GM10266 (cell line): ENCODE measurements around the gene ACSM2A.
"Not testable (repeated sequence)": the region's sequence is repeated elsewhere in the genome, so short reads cannot be mapped to it uniquely, and the experiment has no call there.

Source experiments
- DNase-seq: peaks from one replicate; pipeline ENCODE4 v3.0.0; 2012; ENCODE audit errors: extremely low spot score
- CTCF ChIP-seq: IDR thresholded peaks from 2 replicates; pipeline ENCODE4 v1.5.1; 2012; ENCODE audit warnings: mild to moderate bottlenecking, low read depth; ENCODE audit not compliant: control insufficient read depth, insufficient read depth; ENCODE audit errors: missing control alignments

Gene ACSM2A

GRCh38 chr16:20424129-20424866 is 27.0 kb upstream of the ACSM2A start:
- no peak for DNase-seq
- TF ChIP-seq CTCF, result no peak

- DNase-seq, result not testable (repeated sequence)
Measured at GRCh38 chr16:20427401-20427797, 23.9 kb upstream of the ACSM2A start.

GRCh38 chr16:20429499-20429898 is 21.8 kb upstream of the ACSM2A start:
- DNase-seq, result not testable (repeated sequence)

GRCh38 chr16:20430480-20430879 is 20.8 kb upstream of the ACSM2A start:
- not testable (repeated sequence) for DNase-seq

- no peak for TF ChIP-seq CTCF
- no peak for DNase-seq
Measured at GRCh38 chr16:20430948-20431347, 20.4 kb upstream of the ACSM2A start.

- not testable (repeated sequence) for DNase-seq
Measured at GRCh38 chr16:20438950-20439349, 12.4 kb upstream of the ACSM2A start.

- DNase-seq, result not testable (repeated sequence)
Measured at GRCh38 chr16:20439820-20440231, 11.5 kb upstream of the ACSM2A start.

- not testable (repeated sequence) for DNase-seq
Measured at GRCh38 chr16:20440731-20441130, 10.6 kb upstream of the ACSM2A start.

GRCh38 chr16:20441191-20441590 is 10.1 kb upstream of the ACSM2A start:
- DNase-seq, result no peak
- no peak for TF ChIP-seq CTCF

- not testable (repeated sequence) for DNase-seq
Measured at GRCh38 chr16:20441859-20442258, 9.5 kb upstream of the ACSM2A start.

- not testable (repeated sequence) for DNase-seq
Measured at GRCh38 chr16:20446652-20447393, 4.5 kb upstream of the ACSM2A start.

GRCh38 chr16:20453633-20454032 is 2.3 kb downstream of the ACSM2A start:
- DNase-seq, result not testable (repeated sequence)

- DNase-seq, result not testable (repeated sequence)
Measured at GRCh38 chr16:20459227-20459626, 7.9 kb downstream of the ACSM2A start.

- DNase-seq, result not testable (repeated sequence)
Measured at GRCh38 chr16:20460313-20460712, 9.0 kb downstream of the ACSM2A start.

GRCh38 chr16:20468954-20469353 is 17.6 kb downstream of the ACSM2A start:
- DNase-seq, result not testable (repeated sequence)

GRCh38 chr16:20469930-20470329 is 18.6 kb downstream of the ACSM2A start:
- not testable (repeated sequence) for DNase-seq

GRCh38 chr16:20470732-20471131 is 19.4 kb downstream of the ACSM2A start:
- not testable (repeated sequence) for DNase-seq

- not testable (repeated sequence) for DNase-seq
Measured at GRCh38 chr16:20477188-20477744, 25.9 kb downstream of the ACSM2A start.
